K562 (cell line): ENCODE data around the gene ETFRF1. TPM values are rescaled to one million over a fixed set of nuclear protein-coding genes. Genes with fewer than 3 reads are reported as not detected.
A peak's percentile ranks its signal among the peaks of the same experiment; 100 is the strongest.

Experiments used
- ARID4B ChIP-seq: sonication (generic); formaldehyde crosslinking; IDR thresholded peaks from 2 replicates; pipeline ENCODE4 v1.8.0; 2022; ENCODE audit warnings: mild to moderate bottlenecking, missing genetic modification reagents
- CBX5 ChIP-seq: IDR thresholded peaks from 2 replicates; pipeline ENCODE4 v1.6.1; 2014; ENCODE audit warnings: low read depth, borderline replicate concordance
- EP400 ChIP-seq: fragments of 450-650 bp; IDR thresholded peaks from 2 replicates; pipeline ENCODE4 v1.6.1; 2017; ENCODE audit warnings: antibody characterized with exemption, mild to moderate bottlenecking, moderate library complexity
- HDAC1 ChIP-seq, 2 experiments: fragments of 450-650 bp; IDR thresholded peaks; 2 replicates each; pipeline ENCODE4 v1.6.1; 2016 to 2017; ENCODE audit warnings: inconsistent platforms in 1 of 2, mild to moderate bottlenecking in 1 of 2, moderate library complexity in 1 of 2
- PHTF2 ChIP-seq: fragments of 250-450 bp; sonication (Bioruptor Pico); IDR thresholded peaks from 2 replicates; pipeline ENCODE4 v1.5.0; 2021; ENCODE audit warnings: mild to moderate bottlenecking
- SNAPC5 ChIP-seq: fragments of 250-450 bp; sonication (Bioruptor Pico); IDR thresholded peaks from 2 replicates; pipeline ENCODE4 v1.8.0; 2021; ENCODE audit warnings: moderate library complexity, mild to moderate bottlenecking, inconsistent platforms
- STAT5B ChIP-seq: fragments of 250-450 bp; sonication (Bioruptor Pico); IDR thresholded peaks from 2 replicates; pipeline ENCODE4 v1.8.0; 2021; ENCODE audit warnings: mild to moderate bottlenecking, inconsistent platforms
- ZNF57 ChIP-seq: fragments of 450-650 bp; formaldehyde crosslinking; IDR thresholded peaks from 2 replicates; pipeline ENCODE4 v1.4.0; 2020; ENCODE audit warnings: mild to moderate bottlenecking, moderate library complexity
- ZNF699 ChIP-seq: fragments of 250-450 bp; sonication (Bioruptor Pico); IDR thresholded peaks from 2 replicates; pipeline ENCODE4 v1.8.0; 2021; ENCODE audit warnings: mild to moderate bottlenecking, moderate library complexity; ENCODE audit not compliant: insufficient replicate concordance
- ZNF717 ChIP-seq: fragments of 250-450 bp; sonication (Bioruptor Pico); IDR thresholded peaks from 2 replicates; pipeline ENCODE4 v1.5.0; 2021
- polyA plus RNA-seq, 8 experiments: library from polyadenylated mRNA; depleted of rRNA in 4 of 8; stranded (reverse) in 5 of 8; unstranded in 3 of 8; fragments of >200 nt; fragmentation: Nextera tagmentation in 2 of 8; fragmentation: Illumina TruSeq in 1 of 8; extraction: Ambion mirVana in 2 of 8; extraction: Trizol in 1 of 8; gene quantifications; 2 replicates each; pipeline versions ENCODE4 v1.2.1 to v1.2.3, GENCODE V29; 2011 to 2014; ENCODE audit warnings: inconsistent platforms in 1 of 8, missing spikeins in 1 of 8
- total RNA-seq, 7 experiments: library from RNA; depleted of rRNA in 6 of 7; stranded (reverse); fragments of >200 nt in 6 of 7; fragmentation: Illumina TruSeq in 2 of 7; extraction: Trizol in 2 of 7; gene quantifications; 2 replicates each; pipeline versions ENCODE4 v1.2.1 to v1.2.3, GENCODE V29; 2011 to 2021; ENCODE audit warnings: low replicate concordance in 1 of 7
- TF ChIP-seq, protein P1 (sequence below): fragments of 450-650 bp; formaldehyde crosslinking; IDR thresholded peaks from 2 replicates; pipeline ENCODE4 v1.4.0; 2020; ENCODE audit warnings: mild to moderate bottlenecking
- TF ChIP-seq, protein P2 (sequence below): fragments of 450-650 bp; formaldehyde crosslinking; IDR thresholded peaks from 2 replicates; pipeline ENCODE4 v1.4.0; 2020; ENCODE audit warnings: mild to moderate bottlenecking, moderate library complexity

ETFRF1 gene
- total and polyA plus RNA-seq, 9 of the 15 experiments (the other 6 are each of a cell fraction or from before 2014, with no cell fraction given): 16.1 to 107 (median 33.7) TPM

DNA sequence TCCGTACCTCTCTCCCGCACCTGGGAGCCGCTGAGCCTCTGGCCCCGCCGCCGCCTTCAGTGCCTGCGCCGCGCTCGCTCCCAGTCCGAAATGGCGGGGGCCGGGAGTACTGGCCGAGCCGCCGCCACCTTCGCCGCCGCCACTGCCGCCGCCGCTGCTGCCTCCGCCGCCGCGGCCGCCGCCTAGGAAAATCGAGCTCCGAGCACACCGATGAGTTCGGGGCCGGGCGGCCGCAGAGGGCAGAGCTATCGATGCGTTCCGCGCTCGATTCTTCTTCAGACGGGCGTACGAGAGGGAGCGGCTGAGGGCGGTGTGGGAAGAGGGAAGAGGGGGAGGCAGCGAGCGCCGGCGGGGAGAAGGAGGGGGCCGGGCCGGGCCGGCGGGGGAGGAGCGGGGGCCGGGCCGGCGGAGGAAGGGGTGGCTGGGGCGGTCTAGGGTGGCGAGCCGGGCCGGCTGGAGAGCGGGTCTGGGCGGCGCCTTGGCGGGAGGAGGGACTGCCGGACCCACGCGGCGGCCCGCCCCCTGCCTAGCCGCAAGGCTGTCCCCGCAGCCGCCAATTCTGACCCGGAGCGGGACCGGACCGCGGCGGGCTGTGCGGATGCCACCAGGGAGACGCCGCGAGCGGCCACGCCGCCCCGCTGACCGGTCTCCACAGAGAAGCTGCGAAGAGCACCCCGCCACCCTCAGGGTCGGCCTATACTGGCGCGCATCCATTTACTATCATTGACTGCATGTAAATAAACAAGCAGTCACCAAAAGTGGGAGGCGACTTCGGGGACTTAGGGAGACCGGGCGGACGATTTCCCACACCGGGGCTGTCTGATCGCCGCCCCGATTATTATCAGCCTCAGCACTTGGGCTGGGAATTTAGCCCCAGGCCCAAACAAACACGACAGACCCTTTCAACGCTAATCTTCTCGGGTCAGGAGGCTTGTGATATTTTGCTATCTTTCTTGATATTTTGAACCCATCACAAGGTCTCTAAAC, 56.0 kb downstream of the ETFRF1 start, which contains the start of gene KRAS (continued):
- TF ChIP-seq ARID4B: peak; percentile 69
- no peak for TF ChIP-seq ZNF699 (CRISPR knock-in tag)
- TF ChIP-seq CBX5: no peak
- no peak for TF ChIP-seq ZNF717 (CRISPR knock-in tag)
- TF ChIP-seq HDAC1 (IDR thresholded peaks at IDR 0.05): peak in 1 of 2 experiments; percentile 78; a peak in 2 of 4 replicates
- TF ChIP-seq, protein P1, sequence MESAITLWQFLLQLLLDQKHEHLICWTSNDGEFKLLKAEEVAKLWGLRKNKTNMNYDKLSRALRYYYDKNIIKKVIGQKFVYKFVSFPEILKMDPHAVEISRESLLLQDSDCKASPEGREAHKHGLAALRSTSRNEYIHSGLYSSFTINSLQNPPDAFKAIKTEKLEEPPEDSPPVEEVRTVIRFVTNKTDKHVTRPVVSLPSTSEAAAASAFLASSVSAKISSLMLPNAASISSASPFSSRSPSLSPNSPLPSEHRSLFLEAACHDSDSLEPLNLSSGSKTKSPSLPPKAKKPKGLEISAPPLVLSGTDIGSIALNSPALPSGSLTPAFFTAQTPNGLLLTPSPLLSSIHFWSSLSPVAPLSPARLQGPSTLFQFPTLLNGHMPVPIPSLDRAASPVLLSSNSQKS (CRISPR knock-in tag): no peak
- TF ChIP-seq EP400: no peak; the same call in 1 of the 2 replicates
- no peak for TF ChIP-seq STAT5B (CRISPR knock-in tag)
- no peak for TF ChIP-seq ZNF57 (CRISPR knock-in tag)
- TF ChIP-seq, protein P2, sequence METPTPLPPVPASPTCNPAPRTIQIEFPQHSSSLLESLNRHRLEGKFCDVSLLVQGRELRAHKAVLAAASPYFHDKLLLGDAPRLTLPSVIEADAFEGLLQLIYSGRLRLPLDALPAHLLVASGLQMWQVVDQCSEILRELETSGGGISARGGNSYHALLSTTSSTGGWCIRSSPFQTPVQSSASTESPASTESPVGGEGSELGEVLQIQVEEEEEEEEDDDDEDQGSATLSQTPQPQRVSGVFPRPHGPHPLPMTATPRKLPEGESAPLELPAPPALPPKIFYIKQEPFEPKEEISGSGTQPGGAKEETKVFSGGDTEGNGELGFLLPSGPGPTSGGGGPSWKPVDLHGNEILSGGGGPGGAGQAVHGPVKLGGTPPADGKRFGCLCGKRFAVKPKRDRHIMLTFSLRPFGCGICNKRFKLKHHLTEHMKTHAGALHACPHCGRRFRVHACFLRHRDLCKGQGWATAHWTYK: peak; percentile 19; the same call in 1 of the 2 replicates
- no peak for TF ChIP-seq SNAPC5 (CRISPR knock-in tag)
- no peak for TF ChIP-seq PHTF2 (CRISPR knock-in tag)
